ENCODE data around the gene STK24.

STK24 gene

DNA sequence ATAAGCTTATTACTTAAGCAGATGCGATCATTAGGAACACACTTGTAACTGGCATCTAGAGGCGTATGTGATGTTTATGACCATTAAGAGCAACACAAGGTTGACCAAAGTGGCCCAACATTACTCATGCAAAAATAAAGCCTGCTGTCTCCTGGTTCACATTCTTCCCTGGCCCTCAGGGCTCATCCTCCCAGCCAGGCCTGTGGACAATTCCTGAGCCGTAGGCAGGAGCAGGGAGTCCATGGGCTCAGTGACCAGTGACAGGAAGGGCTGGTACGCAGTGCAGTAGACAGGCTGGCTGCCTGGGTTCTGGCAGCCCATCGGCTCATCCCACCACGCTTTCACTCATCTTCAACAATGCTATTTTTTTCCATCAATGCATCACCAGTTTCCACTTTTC, 106.0 kb downstream of the STK24 start:
- TF ChIP-seq, protein P1, sequence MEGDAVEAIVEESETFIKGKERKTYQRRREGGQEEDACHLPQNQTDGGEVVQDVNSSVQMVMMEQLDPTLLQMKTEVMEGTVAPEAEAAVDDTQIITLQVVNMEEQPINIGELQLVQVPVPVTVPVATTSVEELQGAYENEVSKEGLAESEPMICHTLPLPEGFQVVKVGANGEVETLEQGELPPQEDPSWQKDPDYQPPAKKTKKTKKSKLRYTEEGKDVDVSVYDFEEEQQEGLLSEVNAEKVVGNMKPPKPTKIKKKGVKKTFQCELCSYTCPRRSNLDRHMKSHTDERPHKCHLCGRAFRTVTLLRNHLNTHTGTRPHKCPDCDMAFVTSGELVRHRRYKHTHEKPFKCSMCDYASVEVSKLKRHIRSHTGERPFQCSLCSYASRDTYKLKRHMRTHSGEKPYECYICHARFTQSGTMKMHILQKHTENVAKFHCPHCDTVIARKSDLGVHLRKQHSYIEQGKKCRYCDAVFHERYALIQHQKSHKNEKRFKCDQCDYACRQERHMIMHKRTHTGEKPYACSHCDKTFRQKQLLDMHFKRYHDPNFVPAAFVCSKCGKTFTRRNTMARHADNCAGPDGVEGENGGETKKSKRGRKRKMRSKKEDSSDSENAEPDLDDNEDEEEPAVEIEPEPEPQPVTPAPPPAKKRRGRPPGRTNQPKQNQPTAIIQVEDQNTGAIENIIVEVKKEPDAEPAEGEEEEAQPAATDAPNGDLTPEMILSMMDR (IDR thresholded peaks at IDR 0.05; ENCODE audit: low read depth, low read length, poor library complexity, severe bottlenecking): no peak
- TF ChIP-seq EZH2phosphoT487 (IDR thresholded peaks at IDR 0.05; ENCODE audit: borderline replicate concordance, low read length): no peak
- no peaks in the 10 kb centered on the region; the same call in 1 of the 2 replicates for H3F3A ChIP-seq (ENCODE audit: control insufficient read depth, insufficient read depth)
- no peaks in the 10 kb centered on the region for H3K4me1 ChIP-seq (ENCODE audit: control insufficient read depth, low read length)
- H3K4me3 ChIP-seq (ENCODE audit: low read length): no peak overlapping the region
- no peaks in the 10 kb centered on the region for H3K9me2 ChIP-seq (replicated peaks; ENCODE audit: control insufficient read depth, low read length)
- H4K20me1 ChIP-seq (ENCODE audit: control insufficient read depth, insufficient read depth, low read depth, low read length): no peaks in the 10 kb centered on the region
- H3K36me3 ChIP-seq (ENCODE audit: control insufficient read depth, low read length): peaks cover 78% of the 10 kb centered on the region
- peaks cover 20% of the 10 kb centered on the region for H3K79me2 ChIP-seq (ENCODE audit: control insufficient read depth, low read length)
- H3K27me3 ChIP-seq (ENCODE audit: control insufficient read depth, low read length): no peaks in the 10 kb centered on the region
- no peak overlapping the region for H3K27ac ChIP-seq (ENCODE audit: low read depth, low read length)
- H3K9me3 ChIP-seq (ENCODE audit: control insufficient read depth, insufficient read depth, low read length): peaks cover 18% of the 10 kb centered on the region; the same call in 1 of the 2 replicates
- no peak overlapping the region for H3K4me2 ChIP-seq (ENCODE audit: low read length)

DNA sequence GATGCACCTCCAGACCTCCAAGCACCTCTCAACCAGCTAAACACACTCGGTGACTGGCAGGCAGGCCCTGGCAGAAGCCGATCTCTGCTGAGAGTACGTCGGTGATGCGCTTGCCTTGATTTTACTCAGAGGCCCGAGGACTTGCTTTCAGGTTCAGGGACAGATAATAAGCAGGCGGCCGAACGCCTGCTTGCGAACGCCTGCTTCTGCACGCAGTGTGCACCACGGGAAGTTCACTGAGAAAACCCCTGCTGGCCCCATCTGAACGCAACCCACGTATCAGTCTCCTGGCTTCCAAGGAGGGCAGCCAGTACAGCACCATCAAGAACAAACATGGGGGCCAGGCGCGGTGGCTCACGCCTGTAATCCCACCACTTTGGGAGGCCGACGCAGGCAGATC, 108.0 kb downstream of the STK24 start:
- H3K4me2 ChIP-seq (ENCODE audit: low read length): no peak overlapping the region
- H3K4me3 ChIP-seq (ENCODE audit: low read length): no peak overlapping the region
- H3K9me2 ChIP-seq (replicated peaks; ENCODE audit: control insufficient read depth, low read length): no peaks in the 10 kb centered on the region
- no peak overlapping the region for H3K27ac ChIP-seq (ENCODE audit: low read depth, low read length)
- peaks cover 73% of the 10 kb centered on the region for H3K36me3 ChIP-seq (ENCODE audit: control insufficient read depth, low read length)
- TF ChIP-seq EZH2phosphoT487 (IDR thresholded peaks at IDR 0.05; ENCODE audit: borderline replicate concordance, low read length): no peak
- TF ChIP-seq, protein P1 (IDR thresholded peaks at IDR 0.05; ENCODE audit: low read depth, low read length, poor library complexity, severe bottlenecking): no peak
- H3K79me2 ChIP-seq (ENCODE audit: control insufficient read depth, low read length): peaks cover 16% of the 10 kb centered on the region
- no peaks in the 10 kb centered on the region for H3K4me1 ChIP-seq (ENCODE audit: control insufficient read depth, low read length)
- H3K27me3 ChIP-seq (ENCODE audit: control insufficient read depth, low read length): no peaks in the 10 kb centered on the region
- H3F3A ChIP-seq (ENCODE audit: control insufficient read depth, insufficient read depth): no peaks in the 10 kb centered on the region; the same call in 1 of the 2 replicates
- H4K20me1 ChIP-seq (ENCODE audit: control insufficient read depth, insufficient read depth, low read depth, low read length): no peaks in the 10 kb centered on the region
- H3K9me3 ChIP-seq (ENCODE audit: control insufficient read depth, insufficient read depth, low read length): peaks cover 5% of the 10 kb centered on the region; the same call in 1 of the 2 replicates

DNA sequence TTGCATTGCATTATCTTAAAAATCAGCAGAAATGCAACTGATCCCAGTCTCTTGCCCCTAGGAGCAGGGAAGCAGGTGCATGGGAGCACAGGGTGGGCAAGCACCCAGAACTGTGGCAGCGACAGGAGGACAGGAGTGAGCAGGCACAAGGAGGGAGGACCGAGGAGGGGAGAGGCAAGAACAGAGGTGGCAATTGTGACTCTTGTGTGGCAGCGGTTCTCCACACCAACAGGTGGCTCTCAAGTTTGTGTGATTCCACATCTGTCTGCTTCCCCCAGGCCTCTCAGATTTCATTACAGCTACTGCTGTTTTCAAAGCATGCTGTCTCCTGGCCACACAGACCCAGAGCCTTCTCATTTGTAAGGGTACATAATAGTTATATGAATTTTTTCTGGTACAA, 108.5 kb downstream of the STK24 start:
- Histone ChIP-seq H3K9me3 (ENCODE audit: control insufficient read depth, insufficient read depth, low read length) (peaks cover under 1% of the 10 kb centered on the region; the same call in 1 of the 2 replicates), H3K27me3 (ENCODE audit: control insufficient read depth, low read length) (no peaks in the 10 kb centered on the region), H3K9me2 (replicated peaks; ENCODE audit: control insufficient read depth, low read length) (no peaks in the 10 kb centered on the region), H3K4me1 (ENCODE audit: control insufficient read depth, low read length) (no peaks in the 10 kb centered on the region), H3K79me2 (ENCODE audit: control insufficient read depth, low read length) (peaks cover 13% of the 10 kb centered on the region), H3K36me3 (ENCODE audit: control insufficient read depth, low read length) (peaks cover 69% of the 10 kb centered on the region), H3K27ac (ENCODE audit: low read depth, low read length) (no peak overlapping the region), H3F3A (ENCODE audit: control insufficient read depth, insufficient read depth) (no peaks in the 10 kb centered on the region; the same call in 1 of the 2 replicates), H4K20me1 (ENCODE audit: control insufficient read depth, insufficient read depth, low read depth, low read length) (0 out of 2 replicates have a peak, but pooled peaks cover 1% of the 10 kb centered on the region), H3K4me2 (ENCODE audit: low read length) (no peak overlapping the region), H3K4me3 (ENCODE audit: low read length) (no peak overlapping the region)
- TF ChIP-seq EZH2phosphoT487 (IDR thresholded peaks at IDR 0.05; ENCODE audit: borderline replicate concordance, low read length): no peak
- TF ChIP-seq, protein P1 (IDR thresholded peaks at IDR 0.05; ENCODE audit: low read depth, low read length, poor library complexity, severe bottlenecking): no peak
